ENCODE data around the gene OSMR. TPM values are rescaled to one million over a fixed set of nuclear protein-coding genes. Genes with fewer than 3 reads are reported as not detected.

OSMR gene
- total and polyA plus RNA-seq, 2 of the 13 experiments (the other 11 are each of a cell fraction or from before 2014, with no cell fraction given) = 21.3 to 86.5 TPM

- no peaks in the 10 kb centered on the region for H3K27me3 ChIP-seq (ENCODE audit: control insufficient read depth in 1 of 2, insufficient read depth in 2 of 2, low read length in 2 of 2)
- 82% methylated on average over 2 of the region's 2 CpGs for WGBS (ENCODE audit: low lambda C conversion rate)
- FAIRE-seq (no peak), ATAC-seq (no peak), DNase-seq (ENCODE audit: low spot score) (no peak)
- H2AFZ ChIP-seq (ENCODE audit: low read length) = no peak overlapping the region
- no TSS peak for BruUV-seq (replicated peaks)
- H3K4me1 ChIP-seq (ENCODE audit: insufficient read depth, low read length) = no peaks in the 10 kb centered on the region
- intact Hi-C loops (cut with micrococcal nuclease; ENCODE audit: unreplicated experiment) (no loop called here), in situ Hi-C loops (cut with HindIII; ENCODE audit: extremely low pct_ligation_motif_present, low pct_unique_long_range_greater_than_20kb) (no loop called here)
- H4K20me1 ChIP-seq (ENCODE audit: insufficient read depth, low read length) = no peaks in the 10 kb centered on the region
- no peak overlapping the region for H3K27ac ChIP-seq (ENCODE audit: extremely low read length, insufficient read depth, low read length)
- ChIA-PET POLR2A (no interaction called here), CTCF (ENCODE audit: low intra/inter-chr PET ratio, low total read pairs) (no interaction called here)
- H3K9ac ChIP-seq (ENCODE audit: insufficient read depth, low read depth, low read length) = no peak overlapping the region
- H3K4me3 ChIP-seq (replicated peaks in 1 of 3; ENCODE audit: insufficient read depth in 1 of 3, low read depth in 2 of 3, low read length in 3 of 3) = no peak overlapping the region
- H3K79me2 ChIP-seq (ENCODE audit: insufficient read depth, low read length) = no peaks in the 10 kb centered on the region
- no peak overlapping the region for H3K4me2 ChIP-seq (ENCODE audit: low read depth, low read length)
- H3K36me3 ChIP-seq (replicated peaks in 1 of 2; ENCODE audit: control insufficient read depth in 1 of 2, insufficient read depth in 2 of 2, low read length in 2 of 2) = peaks cover 3 to 22% of the 10 kb centered on the region in 2 experiments; a peak in 4 of 5 replicates
- TF ChIP-seq NKX3-1 (CRISPR knock-in tag; IDR thresholded peaks at IDR 0.05) (no peak), ZMYM4 (CRISPR knock-in tag; IDR thresholded peaks at IDR 0.05) (no peak), HNRNPK (IDR thresholded peaks at IDR 0.05; ENCODE audit: low read depth, low read length, poor library complexity, severe bottlenecking) (no peak), THRA (CRISPR knock-in tag; IDR thresholded peaks at IDR 0.05; ENCODE audit: borderline replicate concordance) (no peak), SMAD1 (CRISPR knock-in tag; IDR thresholded peaks at IDR 0.05; ENCODE audit: borderline replicate concordance, low read depth) (no peak), ZNF577 (CRISPR knock-in tag; IDR thresholded peaks at IDR 0.05; ENCODE audit: borderline replicate concordance, low read depth) (no peak), GZF1 (CRISPR knock-in tag; IDR thresholded peaks at IDR 0.05) (no peak), ELK4 (CRISPR knock-in tag; IDR thresholded peaks at IDR 0.05; ENCODE audit: borderline replicate concordance) (no peak), ATRX (CRISPR knock-in tag; IDR thresholded peaks at IDR 0.05; ENCODE audit: borderline replicate concordance) (no peak), ZNF281 (CRISPR knock-in tag; IDR thresholded peaks at IDR 0.05; ENCODE audit: borderline replicate concordance) (no peak), TFAP4 (IDR thresholded peaks at IDR 0.05; ENCODE audit: borderline replicate concordance, low read depth) (no peak), RORA (CRISPR knock-in tag; IDR thresholded peaks at IDR 0.05) (no peak), ZNF235 (CRISPR knock-in tag; IDR thresholded peaks at IDR 0.05; ENCODE audit: borderline replicate concordance) (no peak), NFE2 (CRISPR knock-in tag; IDR thresholded peaks at IDR 0.05) (no peak), ZBTB1 (CRISPR knock-in tag; IDR thresholded peaks at IDR 0.05; ENCODE audit: borderline replicate concordance) (no peak), ZMYM2 (CRISPR knock-in tag; IDR thresholded peaks at IDR 0.05) (no peak), RFX1 (IDR thresholded peaks at IDR 0.05) (no peak)
- peaks cover 7% of the 10 kb centered on the region; the same call in 1 of the 2 replicates for H3K9me3 ChIP-seq (ENCODE audit: low read length)
Measured at GRCh38 chr5:38913714-38914113, 67.9 kb downstream of the OSMR start.
